Measurements from ENCODE around the gene GNA14.

DNA sequence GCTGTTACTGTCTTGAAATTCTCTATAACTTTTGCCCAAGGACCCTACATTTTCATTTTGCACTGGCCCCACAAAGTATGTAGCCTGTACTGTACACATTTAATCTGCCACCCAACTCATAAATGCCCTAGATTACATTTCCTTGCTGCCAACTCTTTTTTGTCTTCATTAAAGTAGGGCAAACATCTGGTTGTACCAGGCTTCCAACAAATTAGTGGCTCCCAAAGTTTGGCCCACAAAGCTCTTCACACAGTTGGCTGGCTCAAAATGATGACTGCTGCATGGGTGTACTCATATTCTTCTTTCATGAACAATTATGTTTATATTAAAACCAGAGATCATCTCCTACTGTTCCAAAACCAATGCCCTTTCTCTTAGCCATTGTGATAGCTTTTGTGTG, 45.3 kb downstream of the GNA14 start:
- TF ChIP-seq POLR2A (IDR thresholded peaks at IDR 0.05; ENCODE audit: low read length) (no peak), GATA1 (IDR thresholded peaks at IDR 0.05; ENCODE audit: low read depth, low read length) (no peak)
